Uterus (tissue), 2 donors: ENCODE results near the gene STARD5.

Experiments
- CTCF ChIP-seq, 4 experiments: fragments of 200-600 bp in 2 of 4; fragments of 450-650 bp in 2 of 4; sonication (generic) in 2 of 4; IDR thresholded peaks; one replicate each; pipeline ENCODE4 v1.5.1; 2016 to 2019; ENCODE audit warnings: antibody characterized with exemption in 4 of 4, mild to moderate bottlenecking in 2 of 4, moderate library complexity in 1 of 4
- POLR2A ChIP-seq, 2 donors: fragments of 450-650 bp; IDR thresholded peaks; one replicate each; pipeline ENCODE4 v1.6.1; 2016; ENCODE audit warnings: antibody characterized with exemption in 2 of 2, mild to moderate bottlenecking in 1 of 2, moderate library complexity in 1 of 2

- TF ChIP-seq CTCF (IDR thresholded peaks at IDR 0.05) (no peak), POLR2A (IDR thresholded peaks at IDR 0.05) (no peak)
Observed at GRCh38 chr15:81298611-81299010, 25.3 kb downstream of the STARD5 start.
